Measurements from ENCODE around the gene MEGF10.

GRCh38 chr5:127486471-127486870, 195.9 kb downstream of the MEGF10 start:
- TF ChIP-seq EZH2 (IDR thresholded peaks at IDR 0.05) (no peak), POLR2AphosphoS5 (IDR thresholded peaks at IDR 0.05; ENCODE audit: borderline replicate concordance, low read depth, low read length) (no peak)

Data from SK-N-MC (cell line).